Mesenteric fat pad (tissue), 1 donor: ENCODE data around the gene HOXC12. TPM values are rescaled to one million over a fixed set of nuclear protein-coding genes. Genes with fewer than 3 reads are reported as not detected.

ENCODE experiments used
- DNase-seq: peaks from one replicate; pipeline ENCODE4 v3.0.0-alpha.2; 2020; ENCODE audit warnings: low spot score
- total RNA-seq: library from RNA; stranded (reverse); fragmentation: NEBNext Ultra II Directional; extraction: Animal tissue kit (Norgen Biotek cat#: 25700); gene quantifications from one replicate; pipeline ENCODE4 v1.2.1, GENCODE V29; 2021
- donor health status: DM: yes; HTN: yes; CAD: no.

The HOXC12 gene
- total RNA-seq, 1 donor from 2014 or later = not detected

GRCh38 chr12:53940443-53941014 is 14.2 kb upstream of the HOXC12 start:
- no peak for DNase-seq

DNA sequence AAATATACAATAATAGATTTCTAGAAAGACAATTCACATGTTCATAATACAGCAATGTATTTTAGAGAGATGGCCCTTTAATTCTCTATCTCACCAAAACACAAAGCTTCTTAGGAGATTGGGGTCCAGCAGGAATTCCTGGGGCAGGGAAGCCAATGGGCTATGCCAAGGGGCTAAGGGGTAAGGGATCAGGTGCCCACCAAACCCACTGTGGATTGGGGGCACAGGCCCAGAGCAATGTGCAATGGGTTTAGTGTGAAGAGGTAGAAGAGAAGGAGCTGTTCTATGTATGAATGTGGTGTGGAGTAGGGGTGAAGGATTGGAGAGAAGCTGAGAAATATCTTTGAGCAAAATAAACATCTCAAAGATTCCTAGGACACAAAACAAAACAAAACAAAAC is 13.5 kb upstream of the HOXC12 start:
- no peak for DNase-seq

- no peak for DNase-seq
Observed at GRCh38 chr12:53941750-53942149, 13.0 kb upstream of the HOXC12 start.

DNA sequence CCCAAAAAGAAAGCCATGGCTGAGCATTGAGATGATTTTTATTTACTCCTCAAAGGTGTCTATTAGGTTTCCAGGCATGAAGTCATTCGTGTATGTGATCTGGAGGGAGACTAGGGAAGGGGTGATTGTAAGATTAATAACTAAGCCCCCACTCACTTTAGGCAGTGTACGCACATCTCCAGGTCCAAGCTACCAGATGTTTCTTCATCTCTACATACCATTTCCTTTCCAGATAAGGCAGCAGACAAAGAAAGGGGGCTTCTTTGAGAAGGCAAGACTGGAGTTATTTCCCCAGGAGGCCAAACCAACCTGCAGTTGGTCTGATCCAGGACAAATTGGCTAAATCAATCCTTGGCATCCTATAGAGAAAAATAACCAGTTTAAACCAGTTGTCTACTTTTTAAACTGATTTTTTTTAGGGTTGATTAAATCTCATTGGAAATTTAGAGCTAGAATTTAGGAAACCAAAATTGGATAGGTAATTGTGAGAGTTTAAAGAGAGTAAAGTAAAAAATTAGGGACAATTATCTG is 12.2 kb upstream of the HOXC12 start:
- no peak for DNase-seq

- no peak for DNase-seq
Observed at GRCh38 chr12:53944209-53944608, 10.5 kb upstream of the HOXC12 start.

- DNase-seq = no peak
Observed at GRCh38 chr12:53944907-53945847, 9.5 kb upstream of the HOXC12 start.

DNA sequence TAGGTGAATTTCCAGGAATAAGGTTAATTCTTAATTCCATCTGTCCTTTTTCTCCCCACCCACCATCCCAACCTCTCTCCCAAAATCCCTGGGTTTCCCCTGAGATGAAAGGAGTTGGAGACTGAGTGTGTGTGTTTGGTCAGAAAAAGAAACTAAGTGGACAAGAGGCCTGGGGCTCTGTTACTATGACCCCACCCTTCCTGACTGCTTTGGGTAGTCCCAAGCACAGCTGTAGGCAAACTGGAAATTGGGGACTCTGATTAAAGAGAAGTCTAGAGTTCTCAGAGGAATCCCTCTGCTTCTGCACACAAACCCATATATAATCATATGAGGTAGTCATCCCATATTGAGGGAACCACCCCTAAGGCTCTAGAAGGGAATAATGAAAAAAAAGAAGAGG is 7.0 kb upstream of the HOXC12 start:
- DNase-seq = no peak

DNA sequence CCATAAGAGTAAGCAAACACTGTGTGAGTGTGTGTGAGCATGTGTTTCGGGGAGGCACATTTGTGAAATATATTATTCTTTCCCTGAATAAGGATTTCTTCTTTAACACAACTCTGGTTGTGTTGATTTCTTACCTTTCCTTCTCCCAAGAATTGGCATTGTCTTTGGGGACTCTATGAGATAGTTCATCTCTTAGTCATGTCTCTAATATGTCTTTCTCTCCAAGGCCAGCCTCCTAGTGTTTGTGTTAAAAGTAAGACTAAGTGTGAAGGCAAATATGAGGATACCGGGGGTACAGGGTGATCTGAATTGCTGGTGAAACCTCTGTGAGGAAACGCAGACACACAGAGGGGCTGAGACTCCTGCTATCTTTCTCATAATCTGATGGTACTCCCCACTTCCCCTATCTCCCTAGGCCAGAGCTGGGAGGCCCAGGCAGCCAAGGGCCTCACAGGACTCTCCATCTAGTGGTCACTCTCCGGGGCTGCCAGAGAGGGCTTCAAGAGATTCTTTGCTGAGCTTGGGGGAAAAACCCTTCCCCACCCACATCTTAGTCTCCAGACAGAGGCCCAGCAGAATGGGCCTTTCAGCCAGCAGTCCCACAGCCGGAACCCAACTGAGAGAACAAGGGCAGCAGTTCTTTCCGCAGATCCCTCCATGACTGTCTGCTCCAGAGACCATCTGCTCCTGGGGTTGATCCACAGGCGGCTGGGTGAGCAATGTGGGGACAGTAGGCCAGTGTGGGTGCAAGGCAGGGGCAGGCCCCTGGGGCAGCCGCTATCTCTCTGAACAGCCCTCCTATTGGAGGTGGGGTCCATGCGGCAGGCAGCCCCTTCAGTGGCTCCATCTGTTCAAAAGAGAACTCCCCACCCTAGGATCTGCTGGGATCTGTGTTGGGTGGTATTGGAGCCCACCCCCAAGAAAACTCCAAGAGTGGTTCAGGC is 5.8 kb upstream of the HOXC12 start:
- no peak for DNase-seq

GRCh38 chr12:53949631-53950436 is 4.9 kb upstream of the HOXC12 start:
- DNase-seq = no peak

DNA sequence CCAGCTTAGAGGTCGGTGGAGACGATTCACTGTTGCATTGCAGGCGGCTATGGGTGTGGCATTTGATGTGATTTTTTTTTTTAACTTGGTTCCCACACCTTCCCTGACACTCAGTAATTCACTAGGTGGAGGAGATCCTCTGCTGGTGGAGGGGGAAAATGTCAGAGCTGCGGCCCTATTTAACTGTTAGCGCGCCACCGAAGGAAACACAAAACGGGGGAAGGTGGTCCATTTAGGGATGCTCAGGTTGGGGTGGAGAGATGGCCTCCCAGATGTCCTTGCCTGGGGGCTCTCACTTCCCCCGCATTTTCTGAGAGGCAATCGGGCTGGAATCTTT is 4.3 kb upstream of the HOXC12 start:
- DNase-seq = no peak

GRCh38 chr12:53950789-53951576 is 3.7 kb upstream of the HOXC12 start:
- no peak for DNase-seq

DNA sequence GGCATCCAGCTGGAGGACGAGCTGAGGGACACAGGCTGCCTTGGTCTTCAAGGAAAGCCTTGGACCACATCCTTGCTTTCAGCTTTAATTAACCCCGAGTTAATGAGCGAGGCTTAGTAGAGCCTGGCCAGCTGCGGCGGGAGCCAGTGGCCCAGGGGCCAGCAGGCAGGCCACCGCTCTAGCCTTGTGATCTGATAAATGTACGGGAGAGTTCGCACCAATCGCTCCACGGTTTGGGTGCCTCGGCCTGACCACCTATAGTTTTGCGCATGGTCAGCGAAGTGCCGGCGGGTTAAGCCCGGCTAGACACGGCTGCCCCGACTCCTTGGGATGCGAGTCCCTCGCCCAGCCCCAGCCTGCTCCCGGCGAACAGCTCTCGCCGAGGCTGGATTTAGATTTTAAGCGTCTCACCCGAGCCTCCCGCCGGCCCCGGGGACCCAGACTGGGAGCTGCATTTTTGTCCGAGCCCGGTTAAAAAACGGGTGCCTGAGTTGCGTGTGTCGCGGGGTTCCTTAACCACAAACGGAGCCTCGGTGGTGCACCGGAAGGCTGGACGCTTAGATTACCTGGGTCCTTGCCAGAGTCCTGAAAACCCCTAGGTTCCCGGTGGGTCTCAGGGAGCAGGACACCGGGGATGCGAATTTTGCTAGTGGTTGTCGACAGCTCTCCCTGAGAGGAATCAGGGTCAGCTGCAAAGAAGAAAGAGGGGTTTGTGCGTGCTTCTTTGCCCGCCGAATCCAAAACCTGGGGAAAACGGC is 2.9 kb upstream of the HOXC12 start:
- no peak for DNase-seq

DNA sequence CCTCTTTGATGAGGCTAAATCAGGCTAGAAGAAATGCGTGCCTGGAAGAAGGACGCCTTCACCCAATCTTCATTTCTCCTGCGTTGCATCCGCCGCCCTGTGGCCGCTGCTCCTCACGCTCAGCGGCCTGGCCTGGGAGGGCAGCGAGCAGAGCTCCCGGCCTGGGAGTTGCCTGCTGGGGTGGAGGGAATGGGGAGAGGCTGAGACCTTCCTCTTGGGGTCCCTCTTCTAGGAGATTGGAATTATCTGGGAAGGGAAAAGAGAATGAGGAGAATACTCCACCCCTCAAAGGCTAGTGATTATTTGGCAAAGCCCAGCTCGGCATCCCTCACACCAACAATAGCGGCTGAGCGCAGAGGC is 2.4 kb upstream of the HOXC12 start:
- DNase-seq = no peak

DNA sequence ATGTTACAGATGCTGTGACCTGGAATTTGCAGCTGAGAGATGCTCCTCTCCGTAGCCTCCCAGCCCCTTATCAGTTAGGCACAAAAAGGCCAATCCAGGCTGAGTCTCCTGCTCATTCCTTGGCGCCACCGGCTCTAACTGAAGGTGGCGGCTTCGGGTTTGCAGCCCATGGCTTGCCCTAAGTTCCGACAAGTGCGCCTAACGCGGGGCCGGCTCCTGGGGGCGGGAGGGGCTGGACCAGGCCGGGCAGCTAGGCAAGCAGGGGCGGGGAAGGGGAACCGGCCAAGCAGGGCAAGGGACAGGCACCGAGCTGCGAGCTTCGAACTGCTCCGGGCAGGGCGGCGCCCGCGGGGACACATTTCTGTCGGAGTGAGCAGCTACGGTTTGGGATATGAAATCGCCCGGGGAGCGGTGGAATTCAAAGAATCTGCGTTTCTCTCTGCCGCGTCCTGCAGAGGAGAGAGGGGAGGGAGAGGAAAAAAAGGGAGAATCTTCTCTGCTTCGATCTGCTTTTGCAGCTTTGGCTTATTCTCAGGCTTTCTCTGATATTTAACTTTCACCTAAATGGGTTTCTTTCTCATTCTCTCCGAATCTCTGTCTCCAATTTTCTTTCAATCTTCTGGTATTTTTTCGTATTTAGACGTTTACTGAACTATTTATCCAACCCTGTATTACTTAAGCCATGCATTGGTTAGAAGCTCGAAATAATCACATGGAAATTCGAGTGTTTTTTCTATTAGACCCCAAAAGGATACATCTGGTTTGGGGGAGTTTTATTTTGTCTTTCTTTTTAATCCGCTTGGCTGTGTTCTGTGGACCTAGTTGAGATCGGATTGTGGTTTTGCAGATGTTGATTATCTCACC is 1.6 kb upstream of the HOXC12 start:
- no peak for DNase-seq

DNA sequence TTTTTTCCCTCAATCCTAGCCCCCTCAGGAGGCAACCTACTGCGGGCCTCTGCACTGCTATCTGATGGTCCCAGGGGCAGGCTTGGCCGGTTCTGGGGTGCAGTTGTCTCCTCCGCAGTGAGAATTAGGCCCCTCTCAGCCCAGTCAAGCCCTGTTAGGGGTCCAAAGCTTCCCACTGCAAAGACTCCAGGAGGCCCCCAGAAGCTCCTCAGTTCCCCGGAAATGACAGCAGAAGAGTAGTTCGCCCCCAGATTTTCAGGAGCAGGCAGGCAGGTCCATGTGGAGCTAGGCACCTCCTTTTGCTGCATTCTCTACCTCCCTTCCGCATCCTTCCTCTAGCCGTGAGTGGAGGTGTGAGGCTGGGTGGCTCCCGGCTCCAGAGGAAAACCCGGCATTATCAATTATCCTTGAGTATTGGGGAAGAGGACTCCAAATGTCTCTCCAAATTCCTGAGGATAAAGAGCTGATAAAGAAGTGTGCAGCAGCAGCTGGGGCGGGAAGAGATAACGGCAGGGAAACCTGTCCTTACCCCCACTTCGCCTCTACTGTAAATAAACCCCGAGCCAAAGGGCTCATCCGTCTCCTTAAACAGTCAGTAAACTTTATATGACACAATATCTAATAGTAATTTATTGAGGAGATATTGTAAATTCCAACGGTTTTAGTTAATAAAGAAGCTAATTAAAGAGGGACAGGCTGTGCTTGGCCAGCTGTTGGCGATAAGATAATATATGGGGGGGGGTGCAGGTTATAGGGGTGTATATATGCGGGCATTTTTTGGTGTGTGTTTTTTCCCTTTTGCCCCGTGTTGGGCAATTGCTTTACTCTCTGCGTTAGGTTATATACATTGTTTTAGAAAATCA is 641 bp upstream of the HOXC12 start:
- DNase-seq = peak; percentile 51

GRCh38 chr12:53955036-53955775 is 503 bp downstream of the HOXC12 start:
- DNase-seq = no peak
